Colonic mucosa (tissue), 4 donors: ENCODE data around the gene GPC6. TPM values are rescaled to one million over a fixed set of nuclear protein-coding genes. Genes with fewer than 3 reads are reported as not detected.

Experiments
- DNase-seq: peaks from one replicate; pipeline ENCODE4 v3.0.0-alpha.2; 2020
- H3K27ac ChIP-seq: fragments of 200-600 bp; one replicate; pipeline ENCODE4 v1.8.0; 2021
- H3K27me3 ChIP-seq: fragments of 200-600 bp; one replicate; pipeline ENCODE4 v1.8.0; 2021
- H3K36me3 ChIP-seq: fragments of 200-600 bp; one replicate; pipeline ENCODE4 v1.8.0; 2021
- H3K4me1 ChIP-seq: fragments of 200-600 bp; one replicate; pipeline ENCODE4 v1.8.0; 2021; ENCODE audit warnings: mild to moderate bottlenecking
- H3K4me3 ChIP-seq: fragments of 200-600 bp; one replicate; pipeline ENCODE4 v1.8.0; 2021
- H3K9ac ChIP-seq, 2 donors: one replicate each; pipeline ENCODE4 v1.7.0; 2013; ENCODE audit warnings: control low read depth in 2 of 2, low read depth in 2 of 2, low read length in 2 of 2
- H3K9me3 ChIP-seq: fragments of 200-600 bp; one replicate; pipeline ENCODE4 v1.8.0; 2021
- intact Hi-C: fragments of 100-400 bp; cut with DNase I; formaldehyde crosslinking; loops from one replicate; pipeline ENCODE4 v1.14.1; 2022
- total RNA-seq, 2 donors: library from RNA; stranded (reverse); fragmentation: NEBNext Ultra II Directional in 1 of 2; extraction: Animal tissue kit (Norgen Biotek cat#: 25700) in 1 of 2; gene quantifications; one replicate each; pipeline ENCODE4 v1.2.1, GENCODE V29; 2021
- TF ChIP-seq, protein P1 (sequence below): fragments of 200-600 bp; IDR thresholded peaks from one replicate; pipeline ENCODE4 v1.8.0; 2022; ENCODE audit warnings: antibody characterized with exemption, mild to moderate bottlenecking
- donor health status: healthy.
- donor health status: DM: no; HTN: no; CAD: no.
- donor health status: DM: no; HTN: no; CAD: no.

Gene GPC6
- total RNA-seq, 2 donors from 2014 or later: 2.3 to 4.0 TPM

DNA sequence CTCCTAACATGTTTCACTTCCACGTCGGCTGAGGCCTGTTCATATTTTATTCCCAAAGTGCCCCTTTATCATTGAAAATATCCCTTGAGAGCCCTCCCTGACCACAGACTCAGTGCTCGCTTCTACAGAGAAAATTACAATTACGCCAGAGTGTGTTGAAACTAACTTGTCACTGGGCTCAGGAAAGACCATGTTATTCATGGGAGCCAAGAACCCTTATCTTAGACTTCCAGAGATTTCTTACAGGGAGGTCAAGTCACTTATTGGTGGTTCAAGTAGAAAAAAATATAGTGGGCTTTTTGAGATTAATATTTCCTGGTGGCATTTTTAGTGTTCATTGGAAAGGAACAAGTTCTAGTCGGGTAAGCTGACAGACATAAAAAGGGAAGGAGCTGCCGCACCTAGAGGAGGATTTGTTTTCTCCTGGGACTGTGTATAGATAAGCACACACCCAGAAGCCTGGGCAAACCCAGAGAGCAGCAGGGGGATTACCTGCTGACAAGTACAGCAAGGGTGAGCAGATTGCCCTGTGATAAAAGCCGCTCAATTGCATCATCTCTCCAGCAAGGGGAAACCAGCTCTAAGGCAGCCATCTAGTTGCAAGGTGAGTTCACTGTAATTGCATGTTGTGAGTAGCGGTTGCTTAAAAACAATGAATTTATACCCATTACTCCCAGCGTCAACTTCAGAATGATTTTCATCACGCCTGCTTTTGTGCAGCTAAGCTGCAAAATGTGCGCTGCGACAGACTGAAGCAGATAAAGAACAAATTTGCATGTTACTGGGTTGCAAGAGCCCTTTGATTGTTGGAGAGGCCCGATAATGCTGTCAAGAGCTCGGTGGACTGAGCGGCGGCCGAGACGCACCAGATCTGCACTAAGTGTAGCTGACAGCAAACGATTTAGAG lies 1206.7 kb downstream of the GPC6 start:
- intact Hi-C loops: loop anchor here (10.0 kb wide), 1 partner anchor 111 kb away; no protein-coding TSS in a partner anchor
- no peak overlapping the region for H3K9ac ChIP-seq
- H3K4me3 ChIP-seq: no peak overlapping the region

DNA sequence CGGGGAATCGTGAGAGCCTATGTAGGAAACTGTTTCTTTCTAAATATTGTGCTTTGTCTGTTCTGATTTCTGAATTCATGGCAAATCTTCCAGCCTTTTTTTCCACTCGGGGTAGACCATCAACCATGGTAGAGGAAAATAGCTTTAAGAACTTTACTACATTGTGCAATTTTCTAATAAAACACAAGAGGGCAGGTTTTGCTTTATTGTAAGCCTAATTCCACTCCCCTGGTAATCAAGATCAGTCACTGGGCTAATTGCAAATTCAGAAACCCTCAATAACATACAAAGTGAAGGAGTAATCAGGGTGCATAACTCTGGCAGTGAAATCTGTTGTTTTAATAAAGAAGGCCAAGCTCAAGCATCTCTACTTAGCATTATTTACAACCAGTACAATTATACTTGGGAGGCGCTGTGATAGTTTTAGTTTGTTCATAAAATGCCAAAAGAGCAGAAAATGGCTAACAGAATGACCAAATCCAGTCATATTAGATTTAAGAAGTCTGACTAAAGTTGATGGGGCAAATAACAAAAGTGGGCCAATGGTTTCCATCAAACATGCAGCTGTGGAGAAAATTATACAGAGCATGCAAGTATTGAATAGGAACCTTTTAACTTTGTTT lies 1209.1 kb downstream of the GPC6 start:
- H3K9me3 ChIP-seq: no peaks in the 10 kb centered on the region
- no peak overlapping the region for H3K27ac ChIP-seq
- H3K4me3 ChIP-seq: no peak overlapping the region
- H3K36me3 ChIP-seq: no peaks in the 10 kb centered on the region
- intact Hi-C loops: loop anchor here (5.0 to 10.0 kb wide), 2 partner anchors 109 to 182 kb away; no protein-coding TSS in a partner anchor
- DNase-seq: no peak
- H3K4me1 ChIP-seq: no peaks in the 10 kb centered on the region
- H3K9ac ChIP-seq: no peak overlapping the region
- TF ChIP-seq, protein P1, sequence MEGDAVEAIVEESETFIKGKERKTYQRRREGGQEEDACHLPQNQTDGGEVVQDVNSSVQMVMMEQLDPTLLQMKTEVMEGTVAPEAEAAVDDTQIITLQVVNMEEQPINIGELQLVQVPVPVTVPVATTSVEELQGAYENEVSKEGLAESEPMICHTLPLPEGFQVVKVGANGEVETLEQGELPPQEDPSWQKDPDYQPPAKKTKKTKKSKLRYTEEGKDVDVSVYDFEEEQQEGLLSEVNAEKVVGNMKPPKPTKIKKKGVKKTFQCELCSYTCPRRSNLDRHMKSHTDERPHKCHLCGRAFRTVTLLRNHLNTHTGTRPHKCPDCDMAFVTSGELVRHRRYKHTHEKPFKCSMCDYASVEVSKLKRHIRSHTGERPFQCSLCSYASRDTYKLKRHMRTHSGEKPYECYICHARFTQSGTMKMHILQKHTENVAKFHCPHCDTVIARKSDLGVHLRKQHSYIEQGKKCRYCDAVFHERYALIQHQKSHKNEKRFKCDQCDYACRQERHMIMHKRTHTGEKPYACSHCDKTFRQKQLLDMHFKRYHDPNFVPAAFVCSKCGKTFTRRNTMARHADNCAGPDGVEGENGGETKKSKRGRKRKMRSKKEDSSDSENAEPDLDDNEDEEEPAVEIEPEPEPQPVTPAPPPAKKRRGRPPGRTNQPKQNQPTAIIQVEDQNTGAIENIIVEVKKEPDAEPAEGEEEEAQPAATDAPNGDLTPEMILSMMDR: peak; percentile 51
- no peaks in the 10 kb centered on the region for H3K27me3 ChIP-seq

More for the DNA sequence above, 1206.7 kb downstream of the GPC6 start:
- TF ChIP-seq, protein P1: no peak
- no peak for DNase-seq
- Histone ChIP-seq H3K36me3 (no peaks in the 10 kb centered on the region), H3K27ac (no peak overlapping the region), H3K4me1 (no peaks in the 10 kb centered on the region), H3K9me3 (no peaks in the 10 kb centered on the region), H3K27me3 (no peaks in the 10 kb centered on the region)

DNA sequence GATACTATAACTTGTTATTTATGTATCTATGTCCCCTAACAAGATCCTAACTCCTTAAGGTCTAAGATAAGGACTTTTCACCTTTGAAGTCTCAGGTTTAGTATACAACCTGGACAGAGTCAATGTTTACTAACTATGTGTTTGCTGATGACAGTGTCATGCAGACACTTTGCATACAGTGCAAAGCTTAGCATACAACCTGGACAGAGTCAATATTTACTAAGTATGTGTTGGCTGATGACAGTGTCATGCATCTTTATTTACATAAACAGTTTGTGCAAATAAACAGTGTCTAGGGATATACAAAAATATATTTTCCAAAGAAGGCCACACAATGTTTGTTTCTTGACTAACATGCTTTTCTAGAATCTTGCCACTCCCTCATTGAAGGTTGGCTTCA lies 1218.2 kb downstream of the GPC6 start:
- H3K9me3 ChIP-seq: no peaks in the 10 kb centered on the region
- no peak overlapping the region for H3K27ac ChIP-seq
- no peaks in the 10 kb centered on the region for H3K36me3 ChIP-seq
- DNase-seq: no peak
- no peak overlapping the region for H3K9ac ChIP-seq
- H3K4me1 ChIP-seq: no peaks in the 10 kb centered on the region
- H3K27me3 ChIP-seq: no peaks in the 10 kb centered on the region
- intact Hi-C loops: no loop called here
- H3K4me3 ChIP-seq: no peak overlapping the region
- TF ChIP-seq, protein P1: no peak

DNA sequence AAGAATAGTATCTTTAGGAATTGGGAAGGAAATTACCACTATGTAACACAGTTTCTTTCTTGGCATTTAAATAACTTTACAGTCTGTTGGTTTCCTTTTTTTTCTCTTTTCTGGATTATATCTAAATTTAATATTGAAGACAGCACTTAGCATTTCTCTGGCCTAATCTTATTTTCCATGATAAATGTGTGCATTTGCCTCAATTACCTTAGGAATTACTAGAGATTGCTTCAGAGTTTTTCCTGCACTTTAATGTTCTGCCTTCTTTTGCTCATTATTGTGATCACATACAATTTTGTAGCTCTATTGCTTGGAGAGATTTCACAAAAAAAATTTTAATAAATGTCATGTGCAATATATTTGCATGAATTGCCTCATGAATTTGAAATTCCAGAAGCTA lies 1227.7 kb downstream of the GPC6 start:
- H3K9ac ChIP-seq: no peak overlapping the region
- no peak overlapping the region for H3K4me3 ChIP-seq
- H3K9me3 ChIP-seq: no peaks in the 10 kb centered on the region
- intact Hi-C loops: no loop called here
- no peak overlapping the region for H3K27ac ChIP-seq
- no peak for DNase-seq
- H3K27me3 ChIP-seq: no peaks in the 10 kb centered on the region
- no peaks in the 10 kb centered on the region for H3K4me1 ChIP-seq
- H3K36me3 ChIP-seq: no peaks in the 10 kb centered on the region
- TF ChIP-seq, protein P1: no peak

DNA sequence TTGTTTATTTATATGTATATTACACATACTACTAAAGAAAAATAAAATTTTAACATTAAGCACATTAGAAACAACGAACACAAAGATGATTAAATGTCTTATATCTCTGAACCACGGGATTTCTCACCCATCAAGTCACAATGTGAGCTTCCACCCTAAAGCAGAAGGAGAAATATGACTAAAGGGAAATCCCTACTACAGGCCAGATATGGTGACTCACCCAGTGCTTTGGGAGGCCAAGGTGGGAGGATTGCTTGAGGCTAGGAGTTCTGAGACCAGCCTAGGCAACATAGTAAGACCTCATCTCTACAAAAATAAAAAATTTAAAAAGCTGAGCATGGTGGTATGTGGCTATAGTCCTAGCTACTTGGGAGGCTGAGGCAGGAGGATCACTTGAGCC lies 1228.3 kb downstream of the GPC6 start:
- H3K4me1 ChIP-seq: no peaks in the 10 kb centered on the region
- no peak for DNase-seq
- intact Hi-C loops: no loop called here
- H3K27me3 ChIP-seq: no peaks in the 10 kb centered on the region
- H3K4me3 ChIP-seq: no peak overlapping the region
- H3K9me3 ChIP-seq: no peaks in the 10 kb centered on the region
- TF ChIP-seq, protein P1: no peak
- no peak overlapping the region for H3K9ac ChIP-seq
- no peak overlapping the region for H3K27ac ChIP-seq
- H3K36me3 ChIP-seq: no peaks in the 10 kb centered on the region
